OCI-LY3 (cell line): ENCODE data around the gene CTRB2.

ENCODE experiments used
- EZH2phosphoT487 ChIP-seq: fragments of 200-600 bp; shearing (Covaris generic); IDR thresholded peaks from 2 replicates; pipeline ENCODE4 v1.6.1; 2018; ENCODE audit warnings: antibody characterized with exemption, mixed run types, low read depth
- TF ChIP-seq, protein P1 (sequence below): fragments of 200-600, 300-600 bp; sonication (generic); IDR thresholded peaks from 2 replicates; pipeline ENCODE4 v1.5.1; 2014; ENCODE audit warnings: antibody characterized with exemption, low read length, low read depth

DNA sequence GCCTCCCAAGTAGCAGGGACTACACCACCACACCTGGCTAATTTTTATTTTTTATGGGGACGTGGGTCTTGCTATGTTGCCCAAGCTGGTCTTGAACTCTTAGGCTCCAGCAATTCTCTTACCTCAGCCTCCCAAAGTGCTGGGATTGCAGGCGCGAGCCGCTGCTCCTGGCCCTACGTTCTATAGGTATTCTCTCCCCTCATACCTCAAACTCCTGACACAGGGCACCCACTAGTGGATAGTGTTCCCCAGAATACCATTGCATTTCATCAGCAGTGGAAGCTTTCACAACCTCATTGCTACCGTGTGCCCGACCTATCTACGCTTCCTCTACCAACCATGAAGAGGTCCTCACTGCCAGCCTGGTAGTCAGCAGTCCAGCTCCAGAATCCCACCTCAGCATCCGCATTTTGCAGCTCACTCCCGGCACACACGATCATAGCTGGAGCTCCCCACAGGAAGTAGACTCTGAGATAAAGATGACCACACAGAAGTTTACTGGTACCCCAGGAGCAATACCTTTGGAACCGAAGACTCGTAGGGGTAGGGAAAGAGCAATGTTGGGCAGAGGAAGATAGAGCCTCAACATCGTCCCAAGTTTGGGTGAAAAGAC is 9.3 kb downstream of the CTRB2 start:
- TF ChIP-seq, protein P1, sequence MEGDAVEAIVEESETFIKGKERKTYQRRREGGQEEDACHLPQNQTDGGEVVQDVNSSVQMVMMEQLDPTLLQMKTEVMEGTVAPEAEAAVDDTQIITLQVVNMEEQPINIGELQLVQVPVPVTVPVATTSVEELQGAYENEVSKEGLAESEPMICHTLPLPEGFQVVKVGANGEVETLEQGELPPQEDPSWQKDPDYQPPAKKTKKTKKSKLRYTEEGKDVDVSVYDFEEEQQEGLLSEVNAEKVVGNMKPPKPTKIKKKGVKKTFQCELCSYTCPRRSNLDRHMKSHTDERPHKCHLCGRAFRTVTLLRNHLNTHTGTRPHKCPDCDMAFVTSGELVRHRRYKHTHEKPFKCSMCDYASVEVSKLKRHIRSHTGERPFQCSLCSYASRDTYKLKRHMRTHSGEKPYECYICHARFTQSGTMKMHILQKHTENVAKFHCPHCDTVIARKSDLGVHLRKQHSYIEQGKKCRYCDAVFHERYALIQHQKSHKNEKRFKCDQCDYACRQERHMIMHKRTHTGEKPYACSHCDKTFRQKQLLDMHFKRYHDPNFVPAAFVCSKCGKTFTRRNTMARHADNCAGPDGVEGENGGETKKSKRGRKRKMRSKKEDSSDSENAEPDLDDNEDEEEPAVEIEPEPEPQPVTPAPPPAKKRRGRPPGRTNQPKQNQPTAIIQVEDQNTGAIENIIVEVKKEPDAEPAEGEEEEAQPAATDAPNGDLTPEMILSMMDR: no peak
- no peak for TF ChIP-seq EZH2phosphoT487
